Nephron progenitor cell (in vitro differentiated cells): ENCODE results near the gene ATE1.

Experiments used
- DNase-seq: peaks from one replicate; pipeline ENCODE4 v3.0.0; 2021
- H3K27ac Mint-ChIP-seq: 2 replicates; pipeline ENCODE4 v1.8.0; 2021; ENCODE audit warnings: mild to moderate bottlenecking, moderate library complexity, mixed read lengths
- H3K27me3 Mint-ChIP-seq: 2 replicates; pipeline ENCODE4 v1.8.0; 2021; ENCODE audit warnings: mild to moderate bottlenecking, low read depth, mixed read lengths; ENCODE audit not compliant: poor library complexity
- H3K36me3 Mint-ChIP-seq: 2 replicates; pipeline ENCODE4 v1.8.0; 2021; ENCODE audit warnings: low read depth, mixed read lengths
- H3K4me1 Mint-ChIP-seq: 2 replicates; pipeline ENCODE4 v1.8.0; 2021; ENCODE audit warnings: mixed read lengths
- H3K4me3 Mint-ChIP-seq: 2 replicates; pipeline ENCODE4 v1.8.0; 2021; ENCODE audit warnings: mild to moderate bottlenecking, moderate library complexity, mixed read lengths
- H3K9me3 Mint-ChIP-seq: 2 replicates; pipeline ENCODE4 v1.8.0; 2021; ENCODE audit warnings: mild to moderate bottlenecking, moderate library complexity, mixed read lengths
- CTCF ChIP-seq: fragments of 200-600 bp; sonication (generic); IDR thresholded peaks from 2 replicates; pipeline ENCODE4 v1.5.0; 2021; ENCODE audit warnings: antibody characterized with exemption

ATE1 gene

DNA sequence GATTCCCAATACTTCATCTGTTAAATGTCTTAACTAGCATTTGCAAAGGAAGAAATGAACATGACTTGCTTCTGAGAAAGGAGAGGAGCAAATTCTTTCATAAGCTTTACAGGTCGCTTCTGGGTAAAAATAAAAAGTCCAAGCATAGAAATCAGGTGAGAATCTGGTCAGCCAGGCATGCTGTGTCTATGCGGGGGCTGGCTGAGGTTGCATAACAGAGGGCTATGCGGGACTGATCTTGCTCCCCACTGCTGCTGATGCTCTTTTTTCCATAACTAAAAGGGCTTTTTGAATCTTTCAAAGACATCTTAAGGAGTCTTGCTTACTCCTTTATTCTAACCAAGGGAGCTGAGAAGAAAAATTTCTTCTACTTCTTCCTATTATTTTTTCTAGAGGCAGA, 236.9 kb downstream of the ATE1 start:
- H3K4me3 Mint-ChIP-seq: no peak overlapping the region
- H3K27me3 Mint-ChIP-seq: peaks cover 10% of the 10 kb centered on the region
- TF ChIP-seq CTCF: no peak
- no peak overlapping the region for H3K27ac Mint-ChIP-seq
- H3K9me3 Mint-ChIP-seq: no peaks in the 10 kb centered on the region
- peaks cover 68% of the 10 kb centered on the region for H3K4me1 Mint-ChIP-seq
- no peak for DNase-seq
- H3K36me3 Mint-ChIP-seq: no peaks in the 10 kb centered on the region
